Measurements from ENCODE around the gene LTN1.

The LTN1 gene

GRCh38 chr21:28962465-28962864 lies 30.2 kb downstream of the LTN1 start:
- TF ChIP-seq TAF1 (IDR thresholded peaks at IDR 0.05; ENCODE audit: low read depth, low read length) (no peak), POU2F2 (IDR thresholded peaks at IDR 0.05; ENCODE audit: low read depth, low read length) (no peak), POLR2A (IDR thresholded peaks at IDR 0.05; ENCODE audit: low read depth, low read length) (no peak), PAX5 (IDR thresholded peaks at IDR 0.05; ENCODE audit: insufficient read depth, low read length, severe bottlenecking) (no peak), SPI1 (IDR thresholded peaks at IDR 0.05; ENCODE audit: low read depth, low read length) (no peak), POLR2AphosphoS5 (IDR thresholded peaks at IDR 0.05; ENCODE audit: low read depth, low read length) (no peak)
- DNase-seq (ENCODE audit: insufficient read length, low spot score) (no peak), FAIRE-seq (no peak)

GRCh38 chr21:28961927-28962326 lies 30.8 kb downstream of the LTN1 start:
- FAIRE-seq: no peak
- TF ChIP-seq TAF1 (IDR thresholded peaks at IDR 0.05; ENCODE audit: low read depth, low read length) (no peak), POU2F2 (IDR thresholded peaks at IDR 0.05; ENCODE audit: low read depth, low read length) (no peak), PAX5 (IDR thresholded peaks at IDR 0.05; ENCODE audit: insufficient read depth, low read length, severe bottlenecking) (no peak)
- no peak for DNase-seq (ENCODE audit: insufficient read length, low spot score)

GRCh38 chr21:28960245-28960644 lies 32.4 kb downstream of the LTN1 start:
- FAIRE-seq (no peak), DNase-seq (ENCODE audit: insufficient read length, low spot score) (no peak)
- TF ChIP-seq TAF1 (IDR thresholded peaks at IDR 0.05; ENCODE audit: low read depth, low read length): no peak
- no peak for TF ChIP-seq POLR2A (IDR thresholded peaks at IDR 0.05; ENCODE audit: low read depth, low read length)
- TF ChIP-seq POU2F2 (IDR thresholded peaks at IDR 0.05; ENCODE audit: low read depth, low read length): no peak
- no peak for TF ChIP-seq SPI1 (IDR thresholded peaks at IDR 0.05; ENCODE audit: low read depth, low read length)
- no peak for TF ChIP-seq POLR2AphosphoS5 (IDR thresholded peaks at IDR 0.05; ENCODE audit: low read depth, low read length)
- TF ChIP-seq PAX5 (IDR thresholded peaks at IDR 0.05; ENCODE audit: insufficient read depth, low read length, severe bottlenecking): no peak

GRCh38 chr21:28959367-28960099 lies 33.1 kb downstream of the LTN1 start:
- no peak for DNase-seq (ENCODE audit: insufficient read length, low spot score)
- FAIRE-seq: no peak
- TF ChIP-seq POLR2AphosphoS5 (IDR thresholded peaks at IDR 0.05; ENCODE audit: low read depth, low read length) (no peak), POLR2A (IDR thresholded peaks at IDR 0.05; ENCODE audit: low read depth, low read length) (no peak), SPI1 (IDR thresholded peaks at IDR 0.05; ENCODE audit: low read depth, low read length) (no peak), POU2F2 (IDR thresholded peaks at IDR 0.05; ENCODE audit: low read depth, low read length) (no peak), PAX5 (IDR thresholded peaks at IDR 0.05; ENCODE audit: insufficient read depth, low read length, severe bottlenecking) (no peak), TAF1 (IDR thresholded peaks at IDR 0.05; ENCODE audit: low read depth, low read length) (no peak)

GRCh38 chr21:28953247-28953646 lies 39.4 kb downstream of the LTN1 start:
- FAIRE-seq (peak; percentile 87), DNase-seq (ENCODE audit: insufficient read length, low spot score) (no peak)
- no peak for TF ChIP-seq POU2F2 (IDR thresholded peaks at IDR 0.05; ENCODE audit: low read depth, low read length)
- TF ChIP-seq SPI1 (IDR thresholded peaks at IDR 0.05; ENCODE audit: low read depth, low read length): peak; percentile 87

- FAIRE-seq (no peak), DNase-seq (ENCODE audit: insufficient read length, low spot score) (no peak)
These were observed 40.0 kb downstream of the LTN1 start for GRCh38 chr21:28952686-28953085.

GRCh38 chr21:28949318-28949717 lies 43.4 kb downstream of the LTN1 start:
- DNase-seq (ENCODE audit: insufficient read length, low spot score) (no peak), FAIRE-seq (no peak)
- TF ChIP-seq POU2F2 (IDR thresholded peaks at IDR 0.05; ENCODE audit: low read depth, low read length) (no peak), SPI1 (IDR thresholded peaks at IDR 0.05; ENCODE audit: low read depth, low read length) (no peak), PAX5 (IDR thresholded peaks at IDR 0.05; ENCODE audit: insufficient read depth, low read length, severe bottlenecking) (no peak), POLR2AphosphoS5 (IDR thresholded peaks at IDR 0.05; ENCODE audit: low read depth, low read length) (no peak), POLR2A (IDR thresholded peaks at IDR 0.05; ENCODE audit: low read depth, low read length) (no peak), TAF1 (IDR thresholded peaks at IDR 0.05; ENCODE audit: low read depth, low read length) (no peak)

More at GRCh38 chr21:28952686-28953085, 40.0 kb downstream of the LTN1 start:
- TF ChIP-seq POLR2A (IDR thresholded peaks at IDR 0.05; ENCODE audit: low read depth, low read length): no peak
- no peak for TF ChIP-seq PAX5 (IDR thresholded peaks at IDR 0.05; ENCODE audit: insufficient read depth, low read length, severe bottlenecking)
- TF ChIP-seq SPI1 (IDR thresholded peaks at IDR 0.05; ENCODE audit: low read depth, low read length): no peak
- TF ChIP-seq TAF1 (IDR thresholded peaks at IDR 0.05; ENCODE audit: low read depth, low read length): no peak
- TF ChIP-seq POLR2AphosphoS5 (IDR thresholded peaks at IDR 0.05; ENCODE audit: low read depth, low read length): no peak
- TF ChIP-seq POU2F2 (IDR thresholded peaks at IDR 0.05; ENCODE audit: low read depth, low read length): no peak

GRCh38 chr21:28944296-28944695 lies 48.4 kb downstream of the LTN1 start:
- TF ChIP-seq PAX5 (IDR thresholded peaks at IDR 0.05; ENCODE audit: insufficient read depth, low read length, severe bottlenecking): no peak
- no peak for TF ChIP-seq POLR2AphosphoS5 (IDR thresholded peaks at IDR 0.05; ENCODE audit: low read depth, low read length)
- no peak for TF ChIP-seq SPI1 (IDR thresholded peaks at IDR 0.05; ENCODE audit: low read depth, low read length)
- no peak for TF ChIP-seq TAF1 (IDR thresholded peaks at IDR 0.05; ENCODE audit: low read depth, low read length)
- no peak for TF ChIP-seq POLR2A (IDR thresholded peaks at IDR 0.05; ENCODE audit: low read depth, low read length)
- TF ChIP-seq POU2F2 (IDR thresholded peaks at IDR 0.05; ENCODE audit: low read depth, low read length): no peak
- FAIRE-seq: no peak

GRCh38 chr21:28943631-28944030 lies 49.0 kb downstream of the LTN1 start:
- DNase-seq (ENCODE audit: insufficient read length, low spot score): no peak
- no peak for FAIRE-seq
- TF ChIP-seq TAF1 (IDR thresholded peaks at IDR 0.05; ENCODE audit: low read depth, low read length) (no peak), SPI1 (IDR thresholded peaks at IDR 0.05; ENCODE audit: low read depth, low read length) (no peak), POU2F2 (IDR thresholded peaks at IDR 0.05; ENCODE audit: low read depth, low read length) (no peak), POLR2AphosphoS5 (IDR thresholded peaks at IDR 0.05; ENCODE audit: low read depth, low read length) (no peak), PAX5 (IDR thresholded peaks at IDR 0.05; ENCODE audit: insufficient read depth, low read length, severe bottlenecking) (no peak), POLR2A (IDR thresholded peaks at IDR 0.05; ENCODE audit: low read depth, low read length) (no peak)

More at GRCh38 chr21:28944296-28944695, 48.4 kb downstream of the LTN1 start:
- DNase-seq (ENCODE audit: insufficient read length, low spot score): no peak

- no peak for FAIRE-seq
- DNase-seq (ENCODE audit: insufficient read length, low spot score): no peak
- no peak for TF ChIP-seq TAF1 (IDR thresholded peaks at IDR 0.05; ENCODE audit: low read depth, low read length)
- TF ChIP-seq POU2F2 (IDR thresholded peaks at IDR 0.05; ENCODE audit: low read depth, low read length): no peak
- TF ChIP-seq SPI1 (IDR thresholded peaks at IDR 0.05; ENCODE audit: low read depth, low read length): no peak
- no peak for TF ChIP-seq POLR2AphosphoS5 (IDR thresholded peaks at IDR 0.05; ENCODE audit: low read depth, low read length)
These were observed 54.0 kb downstream of the LTN1 start for GRCh38 chr21:28938726-28939125.

Data from GM12891 (cell line).